Omental fat pad (tissue), 4 donors: ENCODE results near the gene TMPRSS4. TPM values are rescaled to one million over a fixed set of nuclear protein-coding genes. Genes with fewer than 3 reads are reported as not detected.

Source experiments
- ATAC-seq: fragments of 150-250 bp; one replicate; pipeline ENCODE4 v1.9.1; 2016; ENCODE audit warnings: mild to moderate bottlenecking, moderate library complexity; ENCODE audit not compliant: low FRiP score
- DNase-seq: peaks from one replicate; pipeline ENCODE4 v3.0.0-alpha.2; 2019; ENCODE audit warnings: low spot score
- CTCF ChIP-seq, 3 donors: fragments of 450-650 bp; IDR thresholded peaks; one replicate each; pipeline ENCODE4 v1.5.1; 2016 to 2017; ENCODE audit warnings: antibody characterized with exemption in 3 of 3, mild to moderate bottlenecking in 3 of 3, moderate library complexity in 2 of 3
- total RNA-seq, 4 donors: library from RNA; depleted of rRNA; stranded (reverse); fragments of >200 nt; gene quantifications; one replicate each; pipeline ENCODE4 v1.1.0, GENCODE V29; 2016

The TMPRSS4 gene
- total RNA-seq, 4 donors from 2014 or later, result not detected

GRCh38 chr11:118106789-118107335 lies 30.0 kb downstream of the TMPRSS4 start:
- DNase-seq (no peak), ATAC-seq (no peak)
- no peak for TF ChIP-seq CTCF (IDR thresholded peaks at IDR 0.05)

- no peak for ATAC-seq
- no peak for DNase-seq
- TF ChIP-seq CTCF (IDR thresholded peaks at IDR 0.05), result no peak
Measured at GRCh38 chr11:118108513-118108912, 31.6 kb downstream of the TMPRSS4 start.

- ATAC-seq, result no peak
- DNase-seq, result no peak
- TF ChIP-seq CTCF (IDR thresholded peaks at IDR 0.05), result no peak
Measured at GRCh38 chr11:118109231-118109630, 32.4 kb downstream of the TMPRSS4 start.

GRCh38 chr11:118111019-118111743 lies 34.3 kb downstream of the TMPRSS4 start:
- ATAC-seq (no peak), DNase-seq (no peak)
- TF ChIP-seq CTCF (IDR thresholded peaks at IDR 0.05), result no peak

- TF ChIP-seq CTCF (IDR thresholded peaks at IDR 0.05), result no peak
- ATAC-seq (no peak), DNase-seq (no peak)
Measured at GRCh38 chr11:118111744-118112035, 34.8 kb downstream of the TMPRSS4 start.

GRCh38 chr11:118112711-118113430 lies 36.0 kb downstream of the TMPRSS4 start:
- DNase-seq, result no peak
- no peak for TF ChIP-seq CTCF (IDR thresholded peaks at IDR 0.05)
- no peak for ATAC-seq

GRCh38 chr11:118114266-118114665 lies 37.4 kb downstream of the TMPRSS4 start:
- TF ChIP-seq CTCF (IDR thresholded peaks at IDR 0.05), result no peak
- no peak for DNase-seq
- no peak for ATAC-seq
